ENCODE measurements around the gene SCYL1. TPM values are rescaled to one million over a fixed set of nuclear protein-coding genes. Genes with fewer than 3 reads are reported as not detected.
A peak's percentile ranks its signal among the peaks of the same experiment; 100 is the strongest.

SCYL1 gene
- total RNA-seq, 1 experiment from 2014 or later, result 54.7 TPM

DNA sequence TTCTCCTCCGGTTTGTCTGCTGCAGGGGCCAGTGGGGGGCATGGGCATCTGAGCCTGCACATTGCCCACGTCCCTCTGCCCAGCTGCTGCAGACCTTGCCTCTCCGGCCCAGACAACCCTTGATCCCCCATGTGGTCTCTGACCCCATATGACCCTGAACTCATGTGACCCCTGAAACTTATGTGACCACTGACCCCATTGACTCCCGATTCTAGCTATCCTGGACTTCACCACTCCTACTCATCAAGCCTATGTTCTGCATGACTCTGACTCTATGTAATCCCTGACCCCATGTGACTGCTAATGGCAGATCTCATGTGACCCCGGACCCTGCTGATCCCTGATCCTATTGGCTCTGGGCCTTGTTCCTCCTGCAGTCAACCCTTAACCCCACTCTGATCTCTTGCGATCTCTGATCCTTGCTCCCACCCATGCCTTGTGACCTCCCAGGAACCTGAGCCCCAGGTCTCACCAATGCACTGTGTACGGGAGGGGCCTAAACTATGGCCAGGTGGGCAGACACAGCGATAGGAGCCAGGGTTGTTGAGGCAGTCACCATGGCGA lies 27.6 kb downstream of the SCYL1 start:
- Histone ChIP-seq H4K20me1 (ENCODE audit: control insufficient read depth, insufficient read depth, insufficient read length) (no peaks in the 10 kb centered on the region), H2BK15ac (ENCODE audit: low read depth, low read length) (no peak overlapping the region), H4K8ac (replicated peaks; ENCODE audit: insufficient read length, low read depth, low read length) (no peak overlapping the region), H4K91ac (ENCODE audit: insufficient read length, low read depth, low read length) (no peak overlapping the region), H3K9me3 (ENCODE audit: control insufficient read depth, low read depth, low read length) (no peaks in the 10 kb centered on the region), H3K4me1 (ENCODE audit: insufficient read depth, low read length) (peaks cover 8% of the 10 kb centered on the region; the same call in 1 of the 2 replicates), H2BK5ac (ENCODE audit: insufficient read length, low read length) (no peak overlapping the region), H2BK120ac (ENCODE audit: low read depth, low read length, poor library complexity, severe bottlenecking) (no peak overlapping the region), H3K4ac (ENCODE audit: low read depth, low read length) (no peak overlapping the region), H3K27ac (ENCODE audit: insufficient read length, low read depth, low read length) (no peak overlapping the region), H3K18ac (ENCODE audit: insufficient read length, low read depth, low read length) (no peak overlapping the region), H2AK5ac (ENCODE audit: insufficient read length, low read length) (no peak overlapping the region), H3K23ac (ENCODE audit: insufficient read length, low read depth, low read length) (no peak overlapping the region), H3K56ac (ENCODE audit: insufficient read length, low read depth, low read length) (no peak overlapping the region), H2AFZ (ENCODE audit: low read length) (no peak overlapping the region), H3K14ac (ENCODE audit: insufficient read depth, low read length) (no peak overlapping the region), H3K79me2 (ENCODE audit: insufficient read depth, low read length) (no peaks in the 10 kb centered on the region), H2BK20ac (ENCODE audit: low read depth, low read length, poor library complexity, severe bottlenecking) (no peak overlapping the region), H3K4me2 (ENCODE audit: insufficient read depth, insufficient read length, low read length) (no peak overlapping the region), H4K5ac (ENCODE audit: insufficient read length, low read depth, low read length) (no peak overlapping the region), H2BK12ac (ENCODE audit: insufficient read length, low read depth, low read length) (no peak overlapping the region), H3K27me3 (ENCODE audit: insufficient read depth, low read length) (no peaks in the 10 kb centered on the region; the same call in 1 of the 2 replicates), H3K79me1 (ENCODE audit: insufficient read depth, low read depth, low read length, poor library complexity, severe bottlenecking) (no peaks in the 10 kb centered on the region), H3K23me2 (ENCODE audit: insufficient read length, low read depth, low read length, poor library complexity, severe bottlenecking) (no peaks in the 10 kb centered on the region), H3K9ac (ENCODE audit: extremely low read depth, insufficient read length, low read length) (no peak overlapping the region), H3T11ph (ENCODE audit: low read length) (no peak overlapping the region)
- Mint-ChIP-seq H3K4me3 (peak overlapping the region in 1 of 2 experiments; percentile 4; a peak in 1 of 5 replicates), H3K27me3 (ENCODE audit: low read depth) (peaks cover 75% of the 10 kb centered on the region), H3K36me3 (ENCODE audit: insufficient read depth in 1 of 3, low read depth in 3 of 3) (no peaks in the 10 kb centered on the region), H3K4me1 (peaks cover 43 to 61% of the 10 kb centered on the region in 2 experiments), H3K9me3 (no peaks in the 10 kb centered on the region; a peak in 1 of 5 replicates), H3K27ac (no peak overlapping the region)
- no CpG with 5 or more reads among the region's 9 CpGs for WGBS (ENCODE audit: extremely low coverage, insufficient read length, low lambda C conversion rate)
- TF ChIP-seq, protein P1, sequence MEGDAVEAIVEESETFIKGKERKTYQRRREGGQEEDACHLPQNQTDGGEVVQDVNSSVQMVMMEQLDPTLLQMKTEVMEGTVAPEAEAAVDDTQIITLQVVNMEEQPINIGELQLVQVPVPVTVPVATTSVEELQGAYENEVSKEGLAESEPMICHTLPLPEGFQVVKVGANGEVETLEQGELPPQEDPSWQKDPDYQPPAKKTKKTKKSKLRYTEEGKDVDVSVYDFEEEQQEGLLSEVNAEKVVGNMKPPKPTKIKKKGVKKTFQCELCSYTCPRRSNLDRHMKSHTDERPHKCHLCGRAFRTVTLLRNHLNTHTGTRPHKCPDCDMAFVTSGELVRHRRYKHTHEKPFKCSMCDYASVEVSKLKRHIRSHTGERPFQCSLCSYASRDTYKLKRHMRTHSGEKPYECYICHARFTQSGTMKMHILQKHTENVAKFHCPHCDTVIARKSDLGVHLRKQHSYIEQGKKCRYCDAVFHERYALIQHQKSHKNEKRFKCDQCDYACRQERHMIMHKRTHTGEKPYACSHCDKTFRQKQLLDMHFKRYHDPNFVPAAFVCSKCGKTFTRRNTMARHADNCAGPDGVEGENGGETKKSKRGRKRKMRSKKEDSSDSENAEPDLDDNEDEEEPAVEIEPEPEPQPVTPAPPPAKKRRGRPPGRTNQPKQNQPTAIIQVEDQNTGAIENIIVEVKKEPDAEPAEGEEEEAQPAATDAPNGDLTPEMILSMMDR (conservative IDR thresholded peaks at IDR 0.05), result no peak
- DNase-seq, result no peak
